ENCODE data around the gene CRYGN. TPM values are rescaled to one million over a fixed set of nuclear protein-coding genes. Genes with fewer than 3 reads are reported as not detected.

Gene CRYGN
- total RNA-seq, 4 donors from 2014 or later, result 0.19 TPM; not detected in 3

- 63 to 76% methylated on average over 7 to 9 of the region's 23 CpGs for WGBS, 2 donors
- Histone ChIP-seq H3K9me3 (no peaks in the 10 kb centered on the region), H3K36me3 (no peaks in the 10 kb centered on the region), H3K4me1 (peaks cover 5 to 17% (median 6%) of the 10 kb centered on the region in 3 donors), H3K27me3 (peaks cover 0 to 17% (median 0%) of the 10 kb centered on the region in 4 donors), H3K27ac (no peak overlapping the region), H3K4me3 (no peak overlapping the region)
- intact Hi-C loops (cut with DNase I), result no loop called here
- no peak for DNase-seq
- TF ChIP-seq CTCF (IDR thresholded peaks at IDR 0.05) (no peak), POLR2A (IDR thresholded peaks at IDR 0.05) (no peak)
Observed at GRCh38 chr7:151451626-151452571, 12.0 kb upstream of the CRYGN start.

GRCh38 chr7:151451156-151451555 is 11.2 kb upstream of the CRYGN start:
- Histone ChIP-seq H3K36me3 (no peaks in the 10 kb centered on the region), H3K4me3 (no peak overlapping the region), H3K9me3 (no peaks in the 10 kb centered on the region), H3K4me1 (peaks cover 5 to 17% (median 6%) of the 10 kb centered on the region in 3 donors), H3K27ac (no peak overlapping the region), H3K27me3 (peaks cover 0 to 17% (median 0%) of the 10 kb centered on the region in 4 donors)
- TF ChIP-seq CTCF (IDR thresholded peaks at IDR 0.05) (no peak), POLR2A (IDR thresholded peaks at IDR 0.05) (no peak)
- no peak for DNase-seq
- WGBS, 2 donors, result 87 to 95% methylated on average over 3 to 4 of the region's 5 CpGs
- intact Hi-C loops (cut with DNase I), result no loop called here

DNA sequence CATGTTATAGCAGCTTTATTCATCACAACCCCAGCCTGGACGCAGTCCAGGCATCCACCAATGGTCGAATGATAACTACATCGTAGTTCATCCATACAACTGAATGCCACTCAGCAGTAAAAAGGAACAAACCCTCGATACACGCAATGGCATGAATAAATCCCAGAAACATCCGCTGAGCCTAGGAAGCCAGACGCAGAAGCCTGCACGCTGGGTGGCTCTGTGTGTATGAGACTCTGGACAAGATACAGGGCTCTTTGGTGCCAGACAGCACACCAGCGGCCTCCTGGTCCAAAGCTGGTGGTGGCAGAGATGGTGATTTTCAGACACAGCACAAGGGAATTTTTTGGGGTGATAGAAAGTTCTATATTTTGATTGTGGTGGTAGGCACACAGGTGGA is 10.0 kb upstream of the CRYGN start:
- Histone ChIP-seq H3K9me3 (no peaks in the 10 kb centered on the region), H3K27me3 (peaks cover 0 to 17% (median 0%) of the 10 kb centered on the region in 4 donors), H3K36me3 (no peaks in the 10 kb centered on the region), H3K4me3 (no peak overlapping the region), H3K27ac (no peak overlapping the region), H3K4me1 (peaks cover 5 to 17% (median 6%) of the 10 kb centered on the region in 3 donors)
- no peak for DNase-seq
- 86 to 87% methylated on average over 7 to 9 of the region's 9 CpGs for WGBS, 2 donors
- intact Hi-C loops (cut with DNase I), result loop anchor here (2.0 kb wide), 1 partner anchor 81 kb away; no protein-coding TSS in a partner anchor
- TF ChIP-seq POLR2A (IDR thresholded peaks at IDR 0.05) (no peak), CTCF (IDR thresholded peaks at IDR 0.05) (no peak)

DNA sequence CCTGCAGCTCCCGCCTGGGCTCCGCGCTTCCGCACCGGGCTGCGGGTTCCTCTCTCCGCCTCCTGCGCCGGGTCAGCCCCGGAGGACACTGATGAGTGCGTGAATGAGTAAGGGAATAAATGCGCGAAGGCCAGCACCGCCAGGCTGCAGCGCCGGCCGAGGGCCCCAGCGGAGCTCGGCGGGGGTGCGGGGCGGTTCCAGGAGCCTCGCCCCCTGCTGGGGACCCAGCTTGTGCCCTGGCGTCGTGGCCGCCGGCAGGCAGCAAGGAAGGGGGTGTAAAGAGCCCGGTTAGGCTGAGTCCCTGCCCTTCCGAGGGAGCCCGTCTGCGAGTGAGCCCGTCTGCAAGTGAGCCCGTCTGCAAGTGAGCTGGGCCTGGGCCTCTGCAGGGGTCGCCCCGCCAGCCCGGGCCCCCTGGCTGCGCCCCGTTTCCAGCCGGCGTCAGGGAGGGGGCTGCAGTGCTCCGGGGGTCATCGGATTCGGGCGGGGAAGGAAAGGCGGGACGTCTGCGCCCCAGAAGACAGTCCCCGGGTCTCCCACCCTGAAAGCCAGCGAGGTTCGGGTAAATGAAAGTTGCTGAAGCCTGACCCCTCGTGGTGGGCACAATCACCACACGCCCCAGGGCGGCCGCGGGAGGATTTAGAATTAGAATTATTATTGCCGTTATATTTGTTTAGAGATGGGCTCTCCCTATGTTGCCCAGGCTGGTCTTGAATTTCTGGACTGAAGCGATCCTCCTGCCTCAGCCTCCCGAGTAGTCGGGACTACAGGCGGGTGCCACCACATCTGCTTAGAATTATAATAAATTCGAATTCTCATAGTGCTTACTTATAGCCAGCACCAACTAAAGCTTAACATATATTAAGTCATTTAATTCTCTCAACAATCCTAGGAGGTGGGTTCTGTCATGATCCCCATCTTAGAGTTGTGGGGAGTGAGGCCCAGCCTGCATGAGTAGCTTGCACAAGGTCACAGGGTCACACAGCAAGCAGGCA is 8.6 kb upstream of the CRYGN start:
- Histone ChIP-seq H3K36me3 (no peaks in the 10 kb centered on the region), H3K27ac (peak overlapping the region; percentile 32 to 67 (median 62)), H3K4me3 (peak overlapping the region; percentile 40 to 66 (median 52)), H3K4me1 (peaks cover 5 to 17% (median 6%) of the 10 kb centered on the region in 3 donors), H3K27me3 (peaks cover 0 to 17% (median 0%) of the 10 kb centered on the region in 4 donors), H3K9me3 (no peaks in the 10 kb centered on the region)
- DNase-seq, result no peak
- TF ChIP-seq POLR2A (IDR thresholded peaks at IDR 0.05) (no peak), CTCF (IDR thresholded peaks at IDR 0.05) (peak; percentile 66 to 77 (median 75))
- 9 to 32% methylated on average over 23 to 26 of the region's 61 CpGs for WGBS, 2 donors
- intact Hi-C loops (cut with DNase I), result loop anchor here (2.0 kb wide), 1 partner anchor 80 kb away; no protein-coding TSS in a partner anchor

Measured in esophagus squamous epithelium (tissue), 5 donors.